HepG2 (cell line): ENCODE measurements around the gene TMEM44.

Experiments used
- BCL3 ChIP-seq: sonication (generic); formaldehyde crosslinking; IDR thresholded peaks from 2 replicates; pipeline ENCODE4 v1.5.1; 2020; ENCODE audit warnings: mild to moderate bottlenecking, missing genetic modification reagents, moderate library complexity
- CEBPZ ChIP-seq: IDR thresholded peaks from 2 replicates; pipeline ENCODE4 v1.6.1; 2012; ENCODE audit warnings: low read length, improper control_type of control experiment
- CREB1 ChIP-seq, 2 experiments: fragments of 450-650 bp in 1 of 2; IDR thresholded peaks; 2 replicates each; pipeline ENCODE4 v1.6.1; 2016 to 2017; ENCODE audit warnings: control low read depth in 1 of 2, mild to moderate bottlenecking in 1 of 2, missing compliant biosample characterization in 1 of 2, missing genetic modification characterization in 1 of 2
- CTCF ChIP-seq: sonication (generic); formaldehyde crosslinking; IDR thresholded peaks from 2 replicates; pipeline ENCODE4 v1.5.0; 2020; ENCODE audit warnings: mild to moderate bottlenecking, missing genetic modification reagents, moderate library complexity
- JUNB ChIP-seq: sonication (generic); formaldehyde crosslinking; IDR thresholded peaks from 2 replicates; pipeline ENCODE4 v1.8.0; 2022; ENCODE audit warnings: missing genetic modification reagents, mild to moderate bottlenecking, borderline replicate concordance
- NCOA1 ChIP-seq: sonication (generic); formaldehyde crosslinking; IDR thresholded peaks from 2 replicates; pipeline ENCODE4 v1.9.0; 2021; ENCODE audit warnings: missing genetic modification reagents
- POLR2A ChIP-seq, 2 experiments: IDR thresholded peaks; 2 replicates each; pipeline ENCODE4 v1.6.1; 2011; ENCODE audit warnings: low read depth in 2 of 2, low read length in 2 of 2, mild to moderate bottlenecking in 1 of 2, moderate library complexity in 1 of 2; ENCODE audit not compliant: insufficient read depth in 1 of 2
- RNF2 ChIP-seq: fragments of 450-650 bp; conservative IDR thresholded peaks from 2 replicates; pipeline ENCODE4 v1.6.1; 2016; ENCODE audit warnings: low read depth
- SATB2 ChIP-seq: sonication (generic); formaldehyde crosslinking; IDR thresholded peaks from 2 replicates; pipeline ENCODE4 v1.5.0; 2020; ENCODE audit warnings: missing genetic modification reagents
- ZFAT ChIP-seq: sonication (generic); formaldehyde crosslinking; conservative IDR thresholded peaks from 2 replicates; pipeline ENCODE4 v1.8.1; 2023; ENCODE audit warnings: missing genetic modification reagents, inconsistent platforms
- ZNF20 ChIP-seq: sonication (generic); formaldehyde crosslinking; IDR thresholded peaks from 2 replicates; pipeline ENCODE4 v1.4.0; 2020; ENCODE audit warnings: mild to moderate bottlenecking, moderate library complexity, missing genetic modification reagents
- ZNF446 ChIP-seq: sonication (generic); formaldehyde crosslinking; IDR thresholded peaks from 2 replicates; pipeline ENCODE4 v1.5.0; 2020; ENCODE audit warnings: mild to moderate bottlenecking, missing genetic modification reagents
- ZNF800 ChIP-seq: sonication (generic); formaldehyde crosslinking; IDR thresholded peaks from 2 replicates; pipeline ENCODE4 v1.4.0; 2020; ENCODE audit warnings: missing genetic modification reagents

- no peak for TF ChIP-seq ZFAT (CRISPR knock-in tag)
- TF ChIP-seq SATB2 (CRISPR knock-in tag), result no peak
- TF ChIP-seq BCL3 (CRISPR knock-in tag), result no peak
- no peak for TF ChIP-seq ZNF800
- no peak for TF ChIP-seq JUNB (CRISPR knock-in tag)
- TF ChIP-seq ZNF20 (CRISPR knock-in tag), result no peak
- no peak for TF ChIP-seq NCOA1 (CRISPR knock-in tag)
- TF ChIP-seq CEBPZ, result no peak
- TF ChIP-seq CREB1 (IDR thresholded peaks at IDR 0.05), result no peak
- TF ChIP-seq CREB1 (CRISPR knock-in tag; IDR thresholded peaks at IDR 0.05), result no peak
- no peak for TF ChIP-seq CTCF (CRISPR knock-in tag)
- TF ChIP-seq POLR2A (IDR thresholded peaks at IDR 0.05; ENCODE audit: insufficient read depth in 1 of 2, low read depth in 2 of 2, low read length in 2 of 2), result no peak
- no peak for TF ChIP-seq RNF2
- no peak for TF ChIP-seq ZNF446
Observed at GRCh38 chr3:194642769-194643168, 9.6 kb upstream of the TMEM44 start.
